Stimulated activated CD4-positive, alpha-beta T cell treated with anti-CD3 and anti-CD28 coated beads, Interleukin-1b, Interleukin-23, amount 100 ng/mL, for 48 hours (primary cell): ENCODE data around the gene DOCK4.

Experiments
- DNase-seq: peaks from one replicate; pipeline ENCODE4 v3.0.0-alpha.2; 2020

Gene DOCK4

GRCh38 chr7:111883241-111883640 lies 323.0 kb downstream of the DOCK4 start:
- no peak for DNase-seq

GRCh38 chr7:111878785-111879184 lies 327.4 kb downstream of the DOCK4 start:
- no peak for DNase-seq

GRCh38 chr7:111877931-111878330 lies 328.3 kb downstream of the DOCK4 start:
- no peak for DNase-seq

- DNase-seq, result no peak
These were observed 332.1 kb downstream of the DOCK4 start for GRCh38 chr7:111873963-111874690.

GRCh38 chr7:111873326-111873646 lies 332.9 kb downstream of the DOCK4 start:
- DNase-seq, result no peak

- no peak for DNase-seq
These were observed 333.5 kb downstream of the DOCK4 start for GRCh38 chr7:111872450-111873325.

- no peak for DNase-seq
These were observed 334.9 kb downstream of the DOCK4 start for GRCh38 chr7:111871283-111871682.

- DNase-seq, result no peak
These were observed 336.9 kb downstream of the DOCK4 start for GRCh38 chr7:111869280-111869679.

- DNase-seq, result no peak
These were observed 338.8 kb downstream of the DOCK4 start for GRCh38 chr7:111867348-111867931.

GRCh38 chr7:111866787-111867186 lies 339.4 kb downstream of the DOCK4 start:
- no peak for DNase-seq

- no peak for DNase-seq
These were observed 340.8 kb downstream of the DOCK4 start for GRCh38 chr7:111865430-111865829.

GRCh38 chr7:111864291-111864976 lies 341.8 kb downstream of the DOCK4 start:
- DNase-seq, result no peak

- DNase-seq, result no peak
These were observed 342.9 kb downstream of the DOCK4 start for GRCh38 chr7:111863269-111863668.

- no peak for DNase-seq
These were observed 346.0 kb downstream of the DOCK4 start for GRCh38 chr7:111860248-111860647.

GRCh38 chr7:111858331-111858730 lies 347.9 kb downstream of the DOCK4 start:
- DNase-seq, result no peak

GRCh38 chr7:111855842-111856227 lies 350.4 kb downstream of the DOCK4 start:
- DNase-seq, result no peak

GRCh38 chr7:111855161-111855841 lies 350.9 kb downstream of the DOCK4 start:
- DNase-seq, result no peak

GRCh38 chr7:111853201-111853990 lies 352.8 kb downstream of the DOCK4 start:
- no peak for DNase-seq

GRCh38 chr7:111852081-111852480 lies 354.1 kb downstream of the DOCK4 start:
- DNase-seq, result no peak

GRCh38 chr7:111846898-111847297 lies 359.3 kb downstream of the DOCK4 start:
- no peak for DNase-seq

- DNase-seq, result no peak
These were observed 360.3 kb downstream of the DOCK4 start for GRCh38 chr7:111845853-111846252.
